Spleen (tissue), 7 donors: Measurements from ENCODE around the gene RNF130.

Source experiments
- POLR2A ChIP-seq, 3 donors: fragments of 450-650 bp; IDR thresholded peaks; one replicate each; pipeline ENCODE4 v1.5.1; 2017; ENCODE audit warnings: antibody characterized with exemption in 3 of 3, mild to moderate bottlenecking in 1 of 3
- TF ChIP-seq, protein P1 (sequence below), 11 experiments: fragments of 200-600 bp in 7 of 11; fragments of 450-650 bp in 4 of 11; sonication (generic) in 4 of 11; IDR thresholded peaks in 8 of 11; conservative IDR thresholded peaks in 3 of 11; 1 replicate in 7 of 11; 2 replicates in 4 of 11; pipeline versions ENCODE4 v1.4.0 to v1.8.0; 2016 to 2021; ENCODE audit warnings: antibody characterized with exemption in 11 of 11, inconsistent platforms in 4 of 11, mild to moderate bottlenecking in 1 of 11
- donor health status: DM: no; HTN: no; CAD: no; lungs with moderate emphysema.
- donor health status: DM: no; HTN: no; CAD: no.
- donor health status: DM: no; HTN: no; CAD: no.

DNA sequence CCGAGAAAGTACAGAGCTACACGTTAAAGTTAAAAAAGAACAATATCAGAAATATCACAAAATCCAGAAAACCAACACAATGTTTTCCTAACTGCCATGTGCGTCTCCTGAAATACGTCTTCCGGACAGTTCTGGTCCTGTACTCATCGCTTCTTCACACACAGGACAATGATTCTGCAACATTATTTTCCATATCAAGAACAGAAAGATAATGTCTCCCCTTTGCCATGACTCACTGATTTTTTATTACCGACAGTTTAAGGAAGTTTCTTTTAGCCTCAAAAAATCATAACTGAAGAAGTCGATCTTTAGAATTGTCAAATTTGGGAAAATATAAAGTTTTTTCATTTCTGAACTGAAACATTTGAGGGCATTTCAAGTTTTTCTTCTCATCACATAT lies 166.4 kb downstream of the RNF130 start:
- TF ChIP-seq, protein P1, sequence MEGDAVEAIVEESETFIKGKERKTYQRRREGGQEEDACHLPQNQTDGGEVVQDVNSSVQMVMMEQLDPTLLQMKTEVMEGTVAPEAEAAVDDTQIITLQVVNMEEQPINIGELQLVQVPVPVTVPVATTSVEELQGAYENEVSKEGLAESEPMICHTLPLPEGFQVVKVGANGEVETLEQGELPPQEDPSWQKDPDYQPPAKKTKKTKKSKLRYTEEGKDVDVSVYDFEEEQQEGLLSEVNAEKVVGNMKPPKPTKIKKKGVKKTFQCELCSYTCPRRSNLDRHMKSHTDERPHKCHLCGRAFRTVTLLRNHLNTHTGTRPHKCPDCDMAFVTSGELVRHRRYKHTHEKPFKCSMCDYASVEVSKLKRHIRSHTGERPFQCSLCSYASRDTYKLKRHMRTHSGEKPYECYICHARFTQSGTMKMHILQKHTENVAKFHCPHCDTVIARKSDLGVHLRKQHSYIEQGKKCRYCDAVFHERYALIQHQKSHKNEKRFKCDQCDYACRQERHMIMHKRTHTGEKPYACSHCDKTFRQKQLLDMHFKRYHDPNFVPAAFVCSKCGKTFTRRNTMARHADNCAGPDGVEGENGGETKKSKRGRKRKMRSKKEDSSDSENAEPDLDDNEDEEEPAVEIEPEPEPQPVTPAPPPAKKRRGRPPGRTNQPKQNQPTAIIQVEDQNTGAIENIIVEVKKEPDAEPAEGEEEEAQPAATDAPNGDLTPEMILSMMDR (IDR thresholded peaks at IDR 0.05 in 8 of 11, conservative IDR thresholded peaks at IDR 0.05 in 3 of 11), result no peak
- no peak for TF ChIP-seq POLR2A (IDR thresholded peaks at IDR 0.05)
